Left colon (tissue), 2 donors: ENCODE measurements around the gene SERPINB11. TPM values are rescaled to one million over a fixed set of nuclear protein-coding genes. Genes with fewer than 3 reads are reported as not detected.
"Not testable (repeated sequence)": the region's sequence is repeated elsewhere in the genome, so short reads cannot be mapped to it uniquely, and the experiment has no call there.

Experiments
- ATAC-seq: fragments of 200-7000 bp; cut with Tn5 transposase; one replicate; pipeline ENCODE4 v1.9.1; 2020; ENCODE audit warnings: mild to moderate bottlenecking, moderate library complexity
- DNase-seq, 2 donors: peaks; one replicate each; pipeline ENCODE4 v3.0.0-alpha.2; 2020
- intact Hi-C, 2 donors: fragments of 100-400 bp; cut with DNase I in 1 of 2; cut with micrococcal nuclease in 1 of 2; formaldehyde crosslinking; loops; one replicate each; pipeline versions ENCODE4 v1.11.2 to v1.14.0; 2022; cut with DNase I, micrococcal nuclease
- total RNA-seq, 2 donors: library from RNA; stranded (reverse); fragmentation: NEBNext Ultra II Directional; extraction: Animal tissue kit (Norgen Biotek cat#: 25700); gene quantifications; one replicate each; pipeline ENCODE4 v1.2.1, GENCODE V29; 2021
- donor health status: DM: no; HTN: no; CAD: no.
- donor health status: DM: yes; HTN: yes; CAD: no.

SERPINB11 gene
- total RNA-seq, 2 donors from 2014 or later = not detected

DNA sequence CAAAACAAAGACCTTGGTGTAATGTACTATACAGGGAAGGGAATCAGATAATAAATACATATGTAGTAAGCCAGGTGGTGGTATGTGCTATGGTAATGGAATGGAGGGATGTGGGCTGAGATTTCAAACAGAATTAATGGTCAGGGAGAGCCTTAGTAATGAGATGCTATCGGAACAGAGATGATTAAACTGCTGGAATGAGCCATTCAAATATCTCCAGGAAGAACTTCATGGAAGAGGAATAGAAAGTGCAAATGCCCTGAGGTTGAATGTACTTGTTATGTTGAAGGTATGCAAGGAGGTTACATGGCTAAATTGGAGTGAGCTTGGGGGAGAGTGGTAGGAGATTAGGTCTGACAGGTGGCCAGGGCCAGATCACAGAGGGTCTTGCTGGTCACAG is 5.1 kb downstream of the SERPINB11 start:
- no peak for ATAC-seq
- DNase-seq = no peak
- intact Hi-C loops = no loop called here

DNA sequence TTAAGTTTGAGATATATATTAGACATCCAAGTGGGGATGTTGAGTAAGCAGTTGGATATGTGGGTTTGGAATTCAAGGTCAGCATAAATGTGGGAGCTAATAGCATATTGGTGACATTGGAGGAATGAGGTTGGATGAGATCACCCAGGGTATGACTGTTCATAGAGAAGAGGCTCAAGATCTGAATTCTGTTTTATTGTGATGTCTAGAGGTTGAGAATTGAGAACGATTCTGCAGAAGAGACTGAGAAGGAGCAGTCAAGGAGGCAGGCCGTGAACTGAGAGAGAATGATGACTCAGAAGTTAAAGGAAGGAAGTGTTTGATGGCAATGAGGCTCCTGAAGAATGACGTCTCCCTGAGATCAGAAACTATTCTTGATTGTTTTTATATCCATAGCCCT is 5.9 kb downstream of the SERPINB11 start:
- intact Hi-C loops = no loop called here
- DNase-seq = no peak
- ATAC-seq = no peak

DNA sequence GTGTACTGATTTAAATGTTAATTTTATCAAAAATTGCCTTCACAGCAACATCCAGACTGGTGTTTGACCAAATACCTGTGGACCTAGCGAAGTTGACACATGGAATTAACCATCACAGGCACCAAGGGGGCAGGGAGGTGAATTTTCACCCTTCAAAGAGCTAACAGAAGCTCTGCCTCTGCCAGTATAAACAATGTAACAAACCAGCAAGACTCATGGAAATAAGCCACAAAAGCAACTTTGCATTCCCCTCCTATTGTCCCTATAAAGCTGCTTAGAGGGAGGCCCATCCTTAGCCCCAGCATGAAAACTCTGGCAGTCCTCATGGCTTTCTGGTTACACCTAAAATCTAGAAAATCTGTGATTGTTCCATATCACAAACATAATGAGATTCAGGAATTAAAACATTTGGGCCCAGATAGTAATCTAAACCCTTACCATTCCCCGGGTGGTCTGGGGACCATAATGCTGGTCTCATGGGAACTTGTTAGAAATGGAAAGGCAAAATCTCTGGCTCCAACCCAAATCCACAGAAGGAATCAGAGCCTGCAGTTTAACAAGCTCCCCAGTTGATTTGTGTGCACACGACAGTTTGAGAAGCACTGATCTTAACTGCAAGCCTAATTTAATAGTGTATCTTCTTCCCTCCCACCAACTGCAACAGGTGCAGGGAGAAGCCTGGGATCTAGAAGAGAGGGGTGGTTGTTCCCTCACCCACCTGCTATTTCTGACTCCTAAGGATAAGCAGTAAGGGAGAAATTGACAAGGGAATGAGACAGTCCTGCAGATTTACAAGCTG is 23.1 kb downstream of the SERPINB11 start:
- no peak for ATAC-seq
- intact Hi-C loops = no loop called here

DNA sequence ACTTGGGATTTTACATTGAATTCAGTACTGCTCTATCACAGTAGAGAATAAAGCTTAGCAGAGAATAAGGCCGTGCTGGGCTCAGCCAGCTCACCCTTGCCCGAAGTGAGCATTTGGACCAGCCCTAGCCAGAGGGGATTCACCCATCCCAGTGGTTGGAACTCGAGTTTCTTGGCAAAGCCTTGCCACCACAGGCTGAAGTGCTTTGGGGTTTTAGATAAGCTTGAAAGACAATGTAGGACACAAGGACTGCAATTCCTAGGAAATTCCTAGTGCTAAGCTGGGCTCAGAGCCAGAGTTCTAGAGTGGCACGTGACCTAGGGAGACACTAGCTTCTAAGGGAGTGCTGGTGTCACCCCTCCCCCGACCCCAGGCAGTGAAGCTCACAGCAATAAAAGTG is 28.0 kb downstream of the SERPINB11 start:
- DNase-seq (no peak), ATAC-seq (no peak)
- intact Hi-C loops = no loop called here

More for the DNA sequence above, 23.1 kb downstream of the SERPINB11 start:
- DNase-seq = no peak

DNA sequence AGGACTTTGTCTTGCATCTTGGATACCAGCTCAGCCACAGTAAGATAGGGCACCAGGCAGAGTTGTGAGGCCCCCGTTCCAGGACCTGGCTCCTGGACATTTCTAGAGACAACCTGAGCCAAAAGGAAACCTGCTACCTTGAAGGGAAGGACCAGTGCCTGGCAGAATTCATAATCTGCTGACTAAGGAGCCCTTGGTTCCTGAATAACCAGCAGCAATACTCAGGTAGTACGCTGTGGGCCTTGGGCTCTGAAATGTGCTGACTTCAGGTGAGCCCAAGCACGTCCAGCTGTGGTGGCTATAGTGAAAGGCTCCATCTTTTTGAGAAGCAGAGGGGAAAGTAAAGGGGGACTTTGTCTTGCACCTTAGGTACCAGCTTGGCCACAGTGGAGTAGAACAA is 28.5 kb downstream of the SERPINB11 start:
- DNase-seq (no peak), ATAC-seq (no peak)
- intact Hi-C loops = no loop called here

DNA sequence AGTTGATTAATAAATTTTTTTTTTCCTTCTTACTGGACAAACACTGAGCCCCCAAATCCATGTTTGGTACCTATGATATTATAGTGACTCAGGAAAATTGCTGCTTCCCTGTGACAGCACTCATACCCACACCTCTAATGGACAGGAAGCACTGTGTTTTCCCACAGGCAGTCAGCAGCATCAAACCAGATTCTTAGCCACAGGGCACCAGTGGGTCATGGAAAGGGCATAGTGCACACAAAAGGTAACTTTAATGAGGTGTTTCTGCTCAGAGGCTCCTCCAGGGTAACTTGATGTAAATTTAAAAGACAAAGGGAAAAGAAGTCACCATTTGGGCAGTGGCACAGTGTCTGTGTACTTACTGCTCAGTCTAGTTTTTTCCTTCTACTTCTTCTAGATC is 34.1 kb downstream of the SERPINB11 start:
- DNase-seq (no peak), ATAC-seq (no peak)
- intact Hi-C loops = no loop called here

DNA sequence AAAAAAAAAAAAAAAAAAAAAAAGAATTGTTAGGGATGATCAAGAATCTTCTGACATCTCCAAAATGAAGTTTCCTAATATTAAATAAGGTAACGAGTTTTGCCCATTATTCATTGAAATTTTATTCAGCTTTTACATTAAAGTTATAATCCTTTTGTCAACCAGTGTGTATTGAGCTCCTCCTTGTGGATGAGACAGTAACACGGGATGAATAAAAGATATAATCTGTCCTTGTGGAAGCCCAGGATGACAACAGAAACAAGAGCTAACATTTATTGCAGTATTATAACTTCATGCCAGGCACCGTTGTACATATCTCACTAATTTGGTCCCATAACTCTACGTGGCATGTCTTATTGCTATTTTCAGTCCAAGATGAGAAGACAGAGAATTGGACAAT is 39.0 kb downstream of the SERPINB11 start:
- no peak for ATAC-seq
- intact Hi-C loops = no loop called here
- DNase-seq = no peak

DNA sequence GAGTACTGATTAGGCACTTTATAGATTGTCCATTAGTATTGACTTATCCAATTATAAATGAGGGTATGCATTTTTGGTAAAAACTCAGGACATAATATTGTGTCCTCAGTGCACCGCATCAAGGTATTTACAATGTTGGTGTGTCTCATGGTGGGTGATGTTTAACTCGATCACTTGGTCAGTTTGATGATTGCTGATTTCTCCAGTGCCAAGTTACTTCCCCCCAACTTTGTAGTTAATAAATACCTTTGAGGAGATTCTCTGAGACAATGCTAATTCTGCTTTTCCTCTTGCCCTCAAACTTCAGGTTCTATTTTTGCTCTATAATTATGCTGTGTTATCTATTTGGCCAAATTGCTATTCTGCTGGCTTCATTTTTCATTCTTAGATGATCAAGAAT is 44.2 kb downstream of the SERPINB11 start:
- ATAC-seq (no peak), DNase-seq (no peak)
- intact Hi-C loops = no loop called here

DNA sequence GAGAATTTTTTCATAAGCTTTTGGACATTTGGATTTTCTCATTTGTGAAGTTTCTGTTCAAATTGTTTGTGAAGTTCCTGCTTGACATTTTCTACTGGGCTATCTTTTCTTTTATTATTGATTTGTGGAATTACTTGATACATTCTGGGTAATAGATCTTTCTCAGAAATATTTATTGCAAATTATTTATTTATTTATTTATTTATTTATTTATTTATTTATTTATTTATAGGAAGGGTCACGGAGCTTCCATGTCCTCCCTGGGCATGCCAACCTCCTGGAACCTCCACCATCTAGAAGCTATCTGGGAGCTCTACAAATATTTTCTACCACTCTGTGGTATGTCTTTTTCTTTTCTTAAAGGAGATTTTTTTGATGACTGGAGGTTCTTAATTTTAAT is 46.7 kb downstream of the SERPINB11 start:
- no peak for ATAC-seq
- intact Hi-C loops = no loop called here
- no peak for DNase-seq

DNA sequence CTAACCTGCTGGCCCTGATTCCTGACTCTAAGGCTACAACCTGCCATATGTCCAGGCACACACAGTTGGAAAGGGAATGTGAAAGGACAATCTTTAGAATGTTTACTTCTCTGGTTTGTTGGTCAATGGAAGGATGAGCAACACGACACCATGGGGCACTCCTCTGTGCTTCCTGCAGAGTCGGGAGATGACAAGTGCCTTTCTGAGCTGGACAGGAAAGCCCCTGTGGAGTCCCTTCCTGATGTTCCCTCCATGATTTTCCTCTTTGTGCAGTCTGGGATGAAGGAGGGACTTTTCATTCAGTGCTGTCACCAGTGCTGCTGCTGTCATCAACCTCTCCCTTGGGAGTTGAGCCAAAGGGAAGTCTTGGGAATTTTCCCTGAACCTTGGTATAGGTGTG is 49.9 kb downstream of the SERPINB11 start:
- no peak for ATAC-seq
- intact Hi-C loops = no loop called here
- no peak for DNase-seq

DNA sequence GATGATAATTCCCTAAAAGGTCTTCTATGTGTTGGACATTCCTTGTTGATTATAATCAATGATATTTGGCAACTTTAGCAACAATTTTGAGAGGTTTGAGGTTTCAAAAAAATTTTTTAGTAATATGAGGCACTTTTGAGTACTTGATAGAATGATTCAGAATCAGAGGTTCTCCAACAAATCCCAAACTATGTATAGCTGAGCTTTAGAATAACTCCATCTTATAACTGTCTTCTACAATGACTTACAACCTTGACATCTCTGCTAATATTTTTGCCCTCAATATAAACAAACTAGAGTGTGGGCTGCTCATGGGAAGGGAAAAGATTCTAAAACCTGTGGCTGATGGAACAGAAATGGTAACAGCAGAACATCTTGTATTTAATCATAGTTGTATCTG is 50.9 kb downstream of the SERPINB11 start:
- ATAC-seq (no peak), DNase-seq (no peak)
- intact Hi-C loops = no loop called here

DNA sequence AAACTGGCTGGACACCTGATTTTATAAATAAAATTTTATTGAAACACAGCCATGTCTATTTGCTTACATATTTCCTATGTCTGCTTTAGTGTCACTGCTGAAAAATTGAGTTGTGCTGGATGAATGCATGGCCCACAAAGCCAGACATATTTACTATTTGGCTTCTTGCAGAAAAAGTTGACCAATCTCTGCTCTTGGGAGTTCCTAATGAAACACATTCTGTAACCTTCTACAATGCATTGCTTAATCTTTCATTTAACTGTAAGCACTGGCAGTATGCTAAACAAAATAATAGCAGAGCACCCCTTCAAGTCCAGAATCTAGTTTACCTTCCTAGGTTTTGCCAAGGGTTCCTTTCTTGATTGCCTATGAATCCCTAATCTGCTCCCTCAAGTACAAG is 54.8 kb downstream of the SERPINB11 start:
- DNase-seq = no peak
- intact Hi-C loops = no loop called here

DNA sequence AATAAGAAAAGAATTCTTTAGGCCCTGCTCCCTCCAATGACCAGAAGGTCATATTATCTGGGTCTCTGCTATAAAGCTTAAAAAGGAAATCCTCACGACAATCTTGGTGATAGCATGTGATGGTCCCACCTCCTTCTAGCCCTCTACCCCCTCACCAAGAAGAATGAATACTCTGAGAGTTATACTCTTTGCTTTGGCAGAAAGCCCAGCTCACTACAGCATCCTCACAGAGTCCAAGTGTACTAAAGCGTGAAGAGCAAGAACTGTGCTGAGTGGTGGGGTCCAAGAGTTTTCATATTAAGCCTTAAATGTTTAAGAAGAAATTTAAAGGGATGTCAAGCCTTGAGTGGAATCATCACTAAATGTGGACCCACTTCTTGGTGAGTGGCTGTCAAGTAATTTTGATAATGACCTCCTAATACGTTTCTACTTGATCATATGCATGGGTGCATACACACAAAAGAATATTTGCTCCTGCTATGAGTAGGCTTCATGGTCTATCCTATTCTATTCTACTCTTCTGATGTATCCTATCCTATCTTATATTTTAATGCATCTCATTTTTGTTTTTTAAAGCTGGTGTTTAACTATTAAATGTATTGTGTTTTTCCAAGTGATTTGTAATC is 56.0 kb downstream of the SERPINB11 start:
- no peak for ATAC-seq
- DNase-seq = no peak
- intact Hi-C loops = no loop called here

More for the DNA sequence above, 54.8 kb downstream of the SERPINB11 start:
- ATAC-seq = no peak

DNA sequence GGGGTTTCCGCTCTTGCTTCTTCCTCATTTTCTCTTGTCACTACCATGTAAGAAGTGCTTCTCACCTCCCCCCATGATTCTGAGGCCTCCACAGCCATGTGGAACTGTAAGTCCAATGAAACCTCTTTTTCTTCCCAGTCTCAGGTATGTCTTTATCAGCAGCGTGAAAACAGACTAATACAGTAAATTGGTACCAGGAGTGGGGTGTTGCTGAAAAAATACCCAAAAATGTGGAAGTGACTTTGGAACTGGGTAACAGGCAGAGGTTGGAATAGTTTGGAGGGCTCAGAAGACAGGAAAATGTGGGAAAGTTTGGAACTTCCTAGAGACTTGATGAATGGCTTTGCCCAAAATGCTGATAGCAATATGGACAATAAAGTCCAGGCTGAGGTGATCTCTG is 57.0 kb downstream of the SERPINB11 start:
- ATAC-seq, DNase-seq, intact Hi-C loops: not testable (repeated sequence)

DNA sequence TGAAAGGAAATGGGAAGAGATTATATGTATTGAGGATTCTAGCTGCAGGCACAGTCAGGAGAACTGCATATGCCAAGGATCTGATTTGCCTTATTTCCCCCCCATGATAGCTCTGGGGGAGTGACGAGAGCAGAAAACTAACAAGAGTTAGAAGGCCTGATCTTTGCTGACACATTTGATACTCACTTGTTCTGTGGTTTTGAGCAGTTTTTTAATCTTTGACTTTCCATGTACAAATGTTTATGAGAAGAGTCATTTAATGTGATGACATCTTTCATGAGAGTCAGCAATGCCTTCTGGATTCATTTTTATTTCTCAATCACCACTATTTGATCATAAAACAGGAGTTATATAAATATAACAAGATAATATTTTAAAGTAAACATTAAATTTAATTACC is 59.8 kb downstream of the SERPINB11 start:
- ATAC-seq (no peak), DNase-seq (no peak)
- intact Hi-C loops = no loop called here

DNA sequence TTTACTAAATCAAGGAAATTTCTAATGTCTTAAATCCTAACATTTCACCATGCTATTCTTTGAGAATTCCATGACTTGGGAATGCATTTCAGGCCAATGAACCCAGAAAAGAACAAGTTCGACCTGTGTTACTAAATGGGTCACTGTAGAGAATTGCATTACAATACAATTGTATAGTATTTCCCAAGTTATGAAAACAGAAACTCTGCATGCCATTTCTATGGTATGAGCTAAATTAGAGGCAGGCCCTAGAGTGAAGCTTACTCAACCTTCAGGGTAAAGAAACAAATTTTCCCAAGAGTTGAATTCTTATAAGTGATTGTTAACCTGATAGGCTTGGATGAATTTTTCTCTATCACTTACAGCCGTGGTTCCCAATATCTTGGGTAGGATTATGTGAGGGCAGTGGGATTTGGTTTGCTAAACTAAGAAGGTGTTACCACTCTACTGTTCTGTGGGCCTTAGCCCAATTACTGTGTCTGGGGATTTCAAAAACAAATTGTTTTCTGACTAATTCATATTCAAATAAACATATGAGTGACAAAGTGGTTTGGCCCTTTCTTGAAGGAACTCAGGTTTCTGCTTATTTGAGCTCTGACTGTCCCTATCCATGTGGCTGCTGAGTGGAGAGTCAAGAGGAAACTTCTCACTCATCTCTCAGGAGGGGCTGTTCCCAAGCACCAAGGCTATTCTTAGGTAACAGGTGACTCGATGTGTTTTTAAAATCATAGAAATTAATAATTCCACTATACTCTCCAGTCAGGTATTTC is 61.3 kb downstream of the SERPINB11 start:
- ATAC-seq (no peak), DNase-seq (no peak)
- intact Hi-C loops = no loop called here

DNA sequence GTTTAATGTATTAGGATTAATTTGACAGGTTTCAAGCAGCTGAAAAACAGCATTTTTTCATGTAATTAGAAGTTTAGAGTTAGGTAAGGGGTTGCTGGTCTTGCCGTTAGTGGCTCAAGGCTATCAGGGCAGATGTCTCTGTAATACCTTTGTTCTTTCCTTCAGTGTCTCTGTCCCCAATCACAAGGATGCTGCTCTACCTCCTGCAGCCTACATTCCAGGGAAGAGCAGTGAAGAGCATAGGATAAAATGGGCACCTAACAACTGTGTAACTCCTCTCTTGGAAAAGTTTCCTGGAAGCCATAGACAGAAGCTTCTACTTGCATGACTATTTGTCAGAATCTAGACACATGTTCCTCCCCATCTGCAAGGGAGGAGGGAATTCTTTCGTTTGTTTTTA is 63.1 kb downstream of the SERPINB11 start:
- DNase-seq (no peak), ATAC-seq (no peak)
- intact Hi-C loops = no loop called here
